Activated CD4-positive, alpha-beta memory T cell treated with anti-CD3 and anti-CD28 coated beads for 36 hours (primary cell): ENCODE results near the gene OSBPL9. TPM values are rescaled to one million over a fixed set of nuclear protein-coding genes. Genes with fewer than 3 reads are reported as not detected.
"Not testable (repeated sequence)": the region's sequence is repeated elsewhere in the genome, so short reads cannot be mapped to it uniquely, and the experiment has no call there.

Source experiments
- CTCF ChIA-PET: fragments of 350-600 bp; sonication (Branson Sonifier 250); formaldehyde crosslinking; loops from one replicate; lab custom pipeline; 2021; ENCODE audit warnings: antibody characterized with exemption, inconsistent platforms; lab: Charles Lee
- POLR2A ChIA-PET: fragments of 350-600 bp; sonication (Branson Sonifier 250); formaldehyde crosslinking; loops from one replicate; lab custom pipeline; 2021; ENCODE audit warnings: antibody characterized with exemption; lab: Charles Lee
- DNase-seq: peaks from one replicate; pipeline ENCODE4 v3.0.0-alpha.2; 2020
- H3K27ac Mint-ChIP-seq: one replicate; pipeline ENCODE4 v1.8.0; 2021; ENCODE audit warnings: mixed read lengths
- H3K27me3 Mint-ChIP-seq: one replicate; pipeline ENCODE4 v1.8.0; 2021; ENCODE audit warnings: mixed read lengths
- H3K36me3 Mint-ChIP-seq: one replicate; pipeline ENCODE4 v1.8.0; 2021; ENCODE audit warnings: mixed read lengths
- H3K4me1 Mint-ChIP-seq: one replicate; pipeline ENCODE4 v1.8.0; 2021; ENCODE audit warnings: low read depth, mixed read lengths
- H3K4me3 Mint-ChIP-seq: one replicate; pipeline ENCODE4 v1.8.0; 2021; ENCODE audit warnings: mild to moderate bottlenecking, mixed read lengths
- H3K9me3 Mint-ChIP-seq: one replicate; pipeline ENCODE4 v1.8.0; 2021; ENCODE audit warnings: mixed read lengths
- intact Hi-C: fragments of 100-400 bp; cut with micrococcal nuclease; formaldehyde crosslinking; loops from one replicate; pipeline ENCODE4 v1.15.1; 2023
- total RNA-seq, 2 experiments: library from RNA; stranded (reverse); gene quantifications; one replicate each; pipeline ENCODE4 v1.2.3, GENCODE V29; 2021

OSBPL9 gene
- total RNA-seq, 2 experiments from 2014 or later = 46.1 to 48.6 TPM

DNA sequence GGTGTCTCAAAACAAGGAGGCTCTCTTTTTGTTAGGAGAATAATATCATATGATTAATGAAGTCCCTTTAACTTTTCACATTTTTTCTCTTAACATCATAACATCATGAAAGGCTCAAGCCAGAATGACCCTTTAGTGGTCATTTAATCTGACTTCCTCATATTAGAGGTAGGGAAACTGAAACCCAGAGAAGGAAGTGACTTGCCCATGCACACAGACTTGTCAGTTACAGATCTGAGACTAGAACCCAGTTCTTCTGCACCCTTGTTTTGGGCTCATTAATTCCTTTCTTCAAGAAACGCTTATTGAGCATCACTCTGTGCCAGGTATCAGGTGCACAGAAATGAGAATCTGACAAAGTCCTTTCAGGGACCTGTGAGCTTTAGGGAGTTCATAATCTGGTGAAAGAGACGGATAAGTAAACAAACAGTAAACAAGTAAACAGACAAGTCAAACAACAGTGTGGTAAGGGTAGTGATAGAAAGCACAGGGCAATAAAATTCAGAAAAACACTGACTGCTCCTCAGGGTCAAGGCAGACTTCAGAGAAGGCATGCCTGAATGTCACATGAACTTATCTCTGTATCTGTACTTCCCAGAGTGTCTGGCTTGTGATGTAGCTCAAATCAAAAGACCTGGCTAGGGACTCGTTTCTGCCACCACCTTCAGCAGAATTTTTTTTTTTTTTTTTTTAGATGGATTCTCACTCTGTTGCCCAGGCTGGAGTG, 38.3 kb upstream of the OSBPL9 start:
- H3K27me3 Mint-ChIP-seq = no peaks in the 10 kb centered on the region
- H3K9me3 Mint-ChIP-seq = peaks cover 3% of the 10 kb centered on the region
- intact Hi-C loops = no loop called here
- POLR2A ChIA-PET = interaction anchor here (0.6 kb wide), 1 partner anchor 197 kb away, joined by 3 read pairs; no protein-coding TSS in a partner anchor
- H3K4me1 Mint-ChIP-seq = peaks cover 17% of the 10 kb centered on the region
- CTCF ChIA-PET = no interaction called here
- H3K4me3 Mint-ChIP-seq = no peak overlapping the region
- no peak for DNase-seq
- no peak overlapping the region for H3K27ac Mint-ChIP-seq
- H3K36me3 Mint-ChIP-seq = no peaks in the 10 kb centered on the region

GRCh38 chr1:51581238-51581637, 35.7 kb upstream of the OSBPL9 start:
- Mint-ChIP-seq H3K9me3 (peaks cover 3% of the 10 kb centered on the region), H3K36me3 (no peaks in the 10 kb centered on the region), H3K4me1 (peaks cover 7% of the 10 kb centered on the region), H3K4me3 (no peak overlapping the region), H3K27ac (no peak overlapping the region), H3K27me3 (no peaks in the 10 kb centered on the region)
- intact Hi-C loops = no loop called here
- ChIA-PET CTCF (no interaction called here), POLR2A (no interaction called here)
- no peak for DNase-seq

DNA sequence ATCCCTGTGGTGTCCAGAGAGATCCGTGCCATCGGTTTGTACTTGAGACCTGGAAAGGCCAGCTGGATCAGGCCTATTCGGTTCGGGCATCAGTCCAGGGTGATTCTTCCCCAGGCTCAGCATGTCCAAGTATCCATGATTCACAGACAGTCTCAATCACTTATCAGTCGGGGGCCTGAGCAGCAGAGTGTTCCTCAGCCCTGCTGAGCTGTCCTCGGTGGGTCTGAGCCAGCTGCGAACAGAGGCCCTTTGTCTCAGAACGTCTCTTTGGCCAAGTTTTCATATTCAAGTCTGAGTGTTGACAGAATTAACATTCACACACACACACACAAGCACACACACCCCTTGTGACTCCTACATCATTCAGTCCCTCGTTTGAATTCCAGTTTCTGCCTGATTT, 33.4 kb upstream of the OSBPL9 start:
- CTCF ChIA-PET = no interaction called here
- no peaks in the 10 kb centered on the region for H3K27me3 Mint-ChIP-seq
- H3K4me1 Mint-ChIP-seq = no peaks in the 10 kb centered on the region
- no peaks in the 10 kb centered on the region for H3K9me3 Mint-ChIP-seq
- DNase-seq = no peak
- H3K36me3 Mint-ChIP-seq = no peaks in the 10 kb centered on the region
- H3K27ac Mint-ChIP-seq = no peak overlapping the region
- POLR2A ChIA-PET = no interaction called here
- intact Hi-C loops = no loop called here
- no peak overlapping the region for H3K4me3 Mint-ChIP-seq

DNA sequence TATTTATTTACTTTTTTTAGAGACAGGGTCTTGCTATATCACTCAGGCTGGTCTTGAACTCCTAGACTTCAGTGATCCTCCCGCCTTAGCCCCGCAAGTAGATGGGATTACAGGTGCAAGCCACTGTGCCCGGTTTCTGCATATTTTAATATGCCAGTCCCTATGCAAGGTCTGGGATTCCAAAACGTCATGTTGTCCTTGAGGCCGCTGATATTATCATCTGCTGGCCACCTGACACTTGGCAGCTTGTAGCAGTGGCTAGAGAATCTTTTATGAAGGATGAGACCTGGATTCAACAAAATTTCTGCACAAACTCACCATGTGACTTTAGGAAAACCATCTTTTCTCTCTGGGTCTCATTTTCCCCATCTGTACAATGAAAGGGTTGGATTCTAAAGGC, 32.9 kb upstream of the OSBPL9 start:
- POLR2A ChIA-PET = no interaction called here
- intact Hi-C loops = no loop called here
- Mint-ChIP-seq H3K27ac (no peak overlapping the region), H3K36me3 (no peaks in the 10 kb centered on the region), H3K4me3 (no peak overlapping the region), H3K27me3 (no peaks in the 10 kb centered on the region), H3K9me3 (no peaks in the 10 kb centered on the region), H3K4me1 (no peaks in the 10 kb centered on the region)
- no peak for DNase-seq
- CTCF ChIA-PET = no interaction called here

GRCh38 chr1:51592711-51593110, 24.2 kb upstream of the OSBPL9 start:
- Mint-ChIP-seq H3K4me3 (no peak overlapping the region), H3K9me3 (no peaks in the 10 kb centered on the region), H3K36me3 (no peaks in the 10 kb centered on the region), H3K4me1 (no peaks in the 10 kb centered on the region), H3K27me3 (peaks cover 2% of the 10 kb centered on the region), H3K27ac (no peak overlapping the region)
- CTCF ChIA-PET = no interaction called here
- intact Hi-C loops = no loop called here
- POLR2A ChIA-PET = no interaction called here
- no peak for DNase-seq

GRCh38 chr1:51594716-51595115, 22.2 kb upstream of the OSBPL9 start:
- POLR2A ChIA-PET = no interaction called here

GRCh38 chr1:51600529-51600928, 16.4 kb upstream of the OSBPL9 start:
- H3K9me3 Mint-ChIP-seq = no peaks in the 10 kb centered on the region
- CTCF ChIA-PET = interaction anchor here (1.4 to 2.2 kb wide), 3 partner anchors 9 to 304 kb away, joined by 3 to 5 read pairs (median 4); no protein-coding TSS in a partner anchor

More at GRCh38 chr1:51594716-51595115, 22.2 kb upstream of the OSBPL9 start:
- no peak for DNase-seq
- intact Hi-C loops = no loop called here
- Mint-ChIP-seq H3K4me1 (no peaks in the 10 kb centered on the region), H3K9me3 (no peaks in the 10 kb centered on the region), H3K27me3 (no peaks in the 10 kb centered on the region), H3K27ac (no peak overlapping the region), H3K36me3 (no peaks in the 10 kb centered on the region), H3K4me3 (no peak overlapping the region)
- CTCF ChIA-PET = no interaction called here

GRCh38 chr1:51600965-51601364, 15.9 kb upstream of the OSBPL9 start:
- intact Hi-C loops = no loop called here
- no peaks in the 10 kb centered on the region for H3K9me3 Mint-ChIP-seq
- ChIA-PET POLR2A (no interaction called here), CTCF (interaction anchor here (1.4 kb wide), 2 partner anchors 9 to 304 kb away, joined by 3 to 4 read pairs; no protein-coding TSS in a partner anchor)
- DNase-seq = no peak
- H3K27ac Mint-ChIP-seq = no peak overlapping the region
- H3K36me3 Mint-ChIP-seq = no peaks in the 10 kb centered on the region
- H3K4me3 Mint-ChIP-seq = no peak overlapping the region
- H3K4me1 Mint-ChIP-seq = no peaks in the 10 kb centered on the region
- H3K27me3 Mint-ChIP-seq = peaks cover 2% of the 10 kb centered on the region

More at GRCh38 chr1:51600529-51600928, 16.4 kb upstream of the OSBPL9 start:
- Mint-ChIP-seq H3K4me1 (no peaks in the 10 kb centered on the region), H3K36me3 (no peaks in the 10 kb centered on the region), H3K27ac (no peak overlapping the region), H3K4me3 (no peak overlapping the region), H3K27me3 (peaks cover 2% of the 10 kb centered on the region)
- POLR2A ChIA-PET = no interaction called here
- intact Hi-C loops = no loop called here
- DNase-seq = no peak

GRCh38 chr1:51605961-51606723, 10.8 kb upstream of the OSBPL9 start:
- peaks cover 5% of the 10 kb centered on the region for H3K27me3 Mint-ChIP-seq
- no peak overlapping the region for H3K27ac Mint-ChIP-seq
- intact Hi-C loops = no loop called here
- H3K36me3 Mint-ChIP-seq = no peaks in the 10 kb centered on the region
- no peaks in the 10 kb centered on the region for H3K4me1 Mint-ChIP-seq
- no peak overlapping the region for H3K4me3 Mint-ChIP-seq
- DNase-seq = no peak
- ChIA-PET CTCF (no interaction called here), POLR2A (no interaction called here)
- H3K9me3 Mint-ChIP-seq = no peaks in the 10 kb centered on the region

- CTCF ChIA-PET = no interaction called here
- no peak overlapping the region for H3K4me3 Mint-ChIP-seq
- H3K27ac Mint-ChIP-seq = no peak overlapping the region
- POLR2A ChIA-PET = no interaction called here
- no peaks in the 10 kb centered on the region for H3K9me3 Mint-ChIP-seq
- H3K4me1 Mint-ChIP-seq = no peaks in the 10 kb centered on the region
- H3K27me3 Mint-ChIP-seq = peaks cover 5% of the 10 kb centered on the region
- intact Hi-C loops = no loop called here
- no peaks in the 10 kb centered on the region for H3K36me3 Mint-ChIP-seq
- DNase-seq = no peak
These were observed 9.2 kb upstream of the OSBPL9 start for GRCh38 chr1:51607681-51608095.

DNA sequence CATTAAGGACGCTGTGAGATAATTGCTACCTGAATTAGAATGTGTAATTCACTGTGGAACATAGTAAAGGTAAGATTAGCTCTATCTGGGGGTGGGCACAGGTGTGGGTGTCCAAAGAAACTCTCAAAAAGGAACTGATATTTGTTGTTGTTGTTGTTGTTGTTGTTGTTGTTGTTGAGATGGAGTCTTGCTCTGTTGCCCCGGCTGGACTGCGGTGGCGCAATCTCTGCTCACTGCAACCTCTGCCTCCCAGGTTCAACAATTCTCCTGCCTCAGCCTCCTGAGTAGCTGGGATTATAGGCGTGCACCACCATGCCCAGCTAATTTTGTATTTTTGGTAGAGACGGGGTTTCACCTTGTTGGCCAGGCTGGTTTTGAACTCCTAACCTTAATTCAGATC, 6.8 kb upstream of the OSBPL9 start:
- H3K4me1 Mint-ChIP-seq, H3K4me3 Mint-ChIP-seq, POLR2A ChIA-PET, H3K27ac Mint-ChIP-seq, intact Hi-C loops, DNase-seq, H3K36me3 Mint-ChIP-seq, H3K9me3 Mint-ChIP-seq, H3K27me3 Mint-ChIP-seq: not testable (repeated sequence)
- CTCF ChIA-PET = interaction anchor here (1.4 kb wide), 1 partner anchor 9 kb away, joined by 4 read pairs; no protein-coding TSS in a partner anchor

DNA sequence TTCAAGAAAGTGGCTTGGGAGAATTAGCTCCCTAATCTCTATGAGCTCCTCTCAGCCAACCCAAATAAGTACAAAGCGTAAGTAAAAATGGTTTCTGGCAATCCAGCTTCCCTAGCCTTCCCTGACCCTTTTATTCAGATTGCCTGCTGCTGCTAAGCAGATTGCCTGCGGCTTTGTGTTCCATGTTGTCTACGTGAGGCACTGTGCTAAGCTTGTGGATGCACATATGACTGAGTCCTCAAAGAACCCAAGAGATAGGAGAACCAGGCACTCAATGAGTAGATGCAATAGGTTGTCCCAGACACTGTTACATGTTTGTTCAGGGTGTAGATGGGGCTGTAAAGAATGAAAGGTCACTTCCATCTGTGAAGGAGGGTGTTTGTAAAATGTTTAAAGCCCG, 6.3 kb upstream of the OSBPL9 start:
- intact Hi-C loops = no loop called here
- Mint-ChIP-seq H3K36me3 (no peaks in the 10 kb centered on the region), H3K27me3 (peaks cover 3% of the 10 kb centered on the region), H3K27ac (no peak overlapping the region), H3K4me1 (no peaks in the 10 kb centered on the region), H3K4me3 (no peak overlapping the region), H3K9me3 (no peaks in the 10 kb centered on the region)
- no peak for DNase-seq
- ChIA-PET POLR2A (no interaction called here), CTCF (interaction anchor here (1.4 kb wide), 1 partner anchor 9 kb away, joined by 4 read pairs; no protein-coding TSS in a partner anchor)
